Chondrocyte (in vitro differentiated cells): ENCODE data around the gene ADAMTS16. TPM values are rescaled to one million over a fixed set of nuclear protein-coding genes. Genes with fewer than 3 reads are reported as not detected.

Source experiments
- DNase-seq: peaks from one replicate; pipeline ENCODE4 v3.0.0; 2021; ENCODE audit warnings: mixed read lengths, low spot score
- H3K27ac Mint-ChIP-seq: one replicate; pipeline ENCODE4 v1.8.0; 2021; ENCODE audit warnings: mild to moderate bottlenecking, moderate library complexity, mixed read lengths; ENCODE audit not compliant: unreplicated experiment
- H3K27me3 Mint-ChIP-seq: 2 replicates; pipeline ENCODE4 v1.8.0; 2021; ENCODE audit warnings: low read depth, mixed read lengths
- H3K36me3 Mint-ChIP-seq: 2 replicates; pipeline ENCODE4 v1.8.0; 2021; ENCODE audit warnings: low read depth, mixed read lengths
- H3K4me1 Mint-ChIP-seq: 2 replicates; pipeline ENCODE4 v1.8.0; 2021; ENCODE audit warnings: low read depth, mild to moderate bottlenecking, mixed read lengths
- H3K4me3 Mint-ChIP-seq: one replicate; pipeline ENCODE4 v1.8.0; 2021; ENCODE audit warnings: mild to moderate bottlenecking, moderate library complexity, mixed read lengths; ENCODE audit not compliant: unreplicated experiment
- H3K9me3 Mint-ChIP-seq: 2 replicates; pipeline ENCODE4 v1.8.0; 2021; ENCODE audit warnings: low read depth, mixed read lengths
- CTCF ChIP-seq: fragments of 200-600 bp; sonication (generic); IDR thresholded peaks from 2 replicates; pipeline ENCODE4 v1.5.0; 2021; ENCODE audit warnings: antibody characterized with exemption, mild to moderate bottlenecking, moderate library complexity
- long read RNA-seq: library from polyadenylated mRNA; stranded (forward); transcript quantifications from one replicate; pipeline ENCODE4 v2.0.0, GENCODE V29; 2021
- total RNA-seq: library from RNA; stranded (reverse); gene quantifications from 3 replicates; pipeline ENCODE4 v1.2.1, GENCODE V29; 2021

The ADAMTS16 gene
- total RNA-seq, result 6.5 to 12.8 TPM (median 12.5 TPM) in 3 replicates
- long read RNA-seq, full-length matches to known transcripts, result 10 of 23 reads
- long read RNA-seq, partial matches to known transcripts, result 11 of 23 reads
- long read RNA-seq, other reads (novel, unspliced or antisense), result 2 of 23 reads

- no peak within 1 kb of the TSS for H3K27ac Mint-ChIP-seq
- peak within 1 kb of the TSS; percentile 75 for H3K4me3 Mint-ChIP-seq
- H3K4me1 Mint-ChIP-seq, result peaks cover 20% of the 10 kb centered on the region
- TF ChIP-seq CTCF, result no peak
- peaks cover 11% of the 10 kb centered on the region for H3K27me3 Mint-ChIP-seq
- no peaks in the 10 kb centered on the region for H3K36me3 Mint-ChIP-seq
- no peaks in the 10 kb centered on the region for H3K9me3 Mint-ChIP-seq
- DNase-seq, result no peak
Observed at GRCh38 chr5:5139777-5140478, at the start of gene ADAMTS16. Gene ADAMTS16, plus strand, starts transcription at chr5:5140330. Its CDS starts 138 bp downstream, at chr5:5140468.

- Mint-ChIP-seq H3K27ac (no peak overlapping the region), H3K4me1 (no peaks in the 10 kb centered on the region), H3K9me3 (peaks cover 2% of the 10 kb centered on the region), H3K36me3 (no peaks in the 10 kb centered on the region), H3K27me3 (peaks cover 11% of the 10 kb centered on the region), H3K4me3 (no peak overlapping the region)
- no peak for TF ChIP-seq CTCF
- no peak for DNase-seq
Observed at GRCh38 chr5:5092149-5092548, 48.0 kb upstream of the ADAMTS16 start.

- TF ChIP-seq CTCF, result no peak
- Mint-ChIP-seq H3K27me3 (peaks cover 18% of the 10 kb centered on the region), H3K27ac (no peak overlapping the region), H3K4me3 (no peak overlapping the region), H3K4me1 (peaks cover 5% of the 10 kb centered on the region), H3K36me3 (no peaks in the 10 kb centered on the region), H3K9me3 (peaks cover 10% of the 10 kb centered on the region)
- DNase-seq, result no peak
Observed at GRCh38 chr5:5100635-5101034, 39.5 kb upstream of the ADAMTS16 start.

GRCh38 chr5:5101676-5102075 lies 38.5 kb upstream of the ADAMTS16 start:
- no peaks in the 10 kb centered on the region for H3K36me3 Mint-ChIP-seq
- peaks cover 5% of the 10 kb centered on the region for H3K4me1 Mint-ChIP-seq
- peaks cover 23% of the 10 kb centered on the region for H3K27me3 Mint-ChIP-seq
- H3K4me3 Mint-ChIP-seq, result no peak overlapping the region
- H3K27ac Mint-ChIP-seq, result no peak overlapping the region
- no peak for DNase-seq
- TF ChIP-seq CTCF, result no peak
- H3K9me3 Mint-ChIP-seq, result peaks cover 10% of the 10 kb centered on the region

- peaks cover 28% of the 10 kb centered on the region for H3K27me3 Mint-ChIP-seq
- H3K4me1 Mint-ChIP-seq, result peaks cover 5% of the 10 kb centered on the region
- DNase-seq, result no peak
- H3K27ac Mint-ChIP-seq, result no peak overlapping the region
- peaks cover 10% of the 10 kb centered on the region for H3K9me3 Mint-ChIP-seq
- H3K4me3 Mint-ChIP-seq, result no peak overlapping the region
- TF ChIP-seq CTCF, result no peak
- no peaks in the 10 kb centered on the region for H3K36me3 Mint-ChIP-seq
Observed at GRCh38 chr5:5103245-5103644, 36.9 kb upstream of the ADAMTS16 start.
